ENCODE data around the gene UBL5. TPM values are rescaled to one million over a fixed set of nuclear protein-coding genes. Genes with fewer than 3 reads are reported as not detected.
"Not testable (repeated sequence)": the region's sequence is repeated elsewhere in the genome, so short reads cannot be mapped to it uniquely, and the experiment has no call there.

Gene UBL5
- polyA plus RNA-seq, 4 donors, result 282 to 1,357 (median 757) TPM

GRCh38 chr19:9819596-9819909 is 8.2 kb upstream of the UBL5 start:
- Histone ChIP-seq H3K9me3 (ENCODE audit: control insufficient read depth in 2 of 2, insufficient read depth in 1 of 2, low read depth in 1 of 2, low read length in 1 of 2) (peaks cover 0 to 3% of the 10 kb centered on the region in 2 donors), H3K4me3 (ENCODE audit: low read depth in 1 of 3, low read length in 3 of 3) (peak overlapping the region in 1 of 3 donors; percentile 2), H3K27me3 (ENCODE audit: control insufficient read depth in 3 of 3, insufficient read depth in 3 of 3, low read length in 3 of 3) (no peaks in the 10 kb centered on the region), H3K27ac (ENCODE audit: low read depth in 1 of 3, low read length in 2 of 3) (peak overlapping the region; percentile 68 to 99 (median 75)), H3K36me3 (ENCODE audit: control insufficient read depth in 3 of 3, insufficient read depth in 2 of 3, low read depth in 1 of 3, low read length in 3 of 3) (peaks cover 0 to 10% (median 0%) of the 10 kb centered on the region in 3 donors), H3K4me1 (ENCODE audit: control insufficient read depth in 3 of 3, insufficient read depth in 2 of 3, low read depth in 1 of 3, low read length in 2 of 3) (peaks cover 0 to 5% (median 0%) of the 10 kb centered on the region in 3 donors)
- FAIRE-seq, result no peak
- DNase-seq, result no peak
- WGBS, 3 donors, result 0 to 1% (median 1%) methylated on average over 18 to 21 of the region's 21 CpGs

GRCh38 chr19:9820034-9820433 is 7.7 kb upstream of the UBL5 start:
- peaks cover 0 to 12% (median 0%) of the 10 kb centered on the region in 3 donors for H3K36me3 ChIP-seq (ENCODE audit: control insufficient read depth in 3 of 3, insufficient read depth in 2 of 3, low read depth in 1 of 3, low read length in 3 of 3)
- 91 to 99% (median 93%) methylated on average over 6 to 8 of the region's 8 CpGs for WGBS, 3 donors
- not testable (repeated sequence) for FAIRE-seq; H3K27me3 ChIP-seq (ENCODE audit: control insufficient read depth in 3 of 3, insufficient read depth in 3 of 3, low read length in 3 of 3); DNase-seq; H3K4me1 ChIP-seq (ENCODE audit: control insufficient read depth in 3 of 3, insufficient read depth in 2 of 3, low read depth in 1 of 3, low read length in 2 of 3); H3K9me3 ChIP-seq (ENCODE audit: control insufficient read depth in 2 of 2, insufficient read depth in 1 of 2, low read depth in 1 of 2, low read length in 1 of 2)
- peak overlapping the region; percentile 68 to 99 (median 75) for H3K27ac ChIP-seq (ENCODE audit: low read depth in 1 of 3, low read length in 2 of 3)
- peak overlapping the region in 1 of 3 donors; percentile 2 for H3K4me3 ChIP-seq (ENCODE audit: low read depth in 1 of 3, low read length in 3 of 3)

GRCh38 chr19:9823816-9824215 is 3.9 kb upstream of the UBL5 start:
- H3K27ac ChIP-seq (ENCODE audit: low read depth in 1 of 3, low read length in 2 of 3), result no peak overlapping the region
- DNase-seq (no peak), FAIRE-seq (no peak)
- no peaks in the 10 kb centered on the region for H3K27me3 ChIP-seq (ENCODE audit: control insufficient read depth in 3 of 3, insufficient read depth in 3 of 3, low read length in 3 of 3)
- H3K9me3 ChIP-seq (ENCODE audit: control insufficient read depth in 2 of 2, insufficient read depth in 1 of 2, low read depth in 1 of 2, low read length in 1 of 2), result no peaks in the 10 kb centered on the region
- peaks cover 0 to 7% (median 0%) of the 10 kb centered on the region in 3 donors for H3K36me3 ChIP-seq (ENCODE audit: control insufficient read depth in 3 of 3, insufficient read depth in 2 of 3, low read depth in 1 of 3, low read length in 3 of 3)
- no peak overlapping the region for H3K4me3 ChIP-seq (ENCODE audit: low read depth in 1 of 3, low read length in 3 of 3)
- peaks cover 3 to 13% (median 8%) of the 10 kb centered on the region in 3 donors for H3K4me1 ChIP-seq (ENCODE audit: control insufficient read depth in 3 of 3, insufficient read depth in 2 of 3, low read depth in 1 of 3, low read length in 2 of 3)
- WGBS, 3 donors, result 86 to 94% (median 93%) methylated on average over 5 of the region's 5 CpGs

GRCh38 chr19:9828551-9829063 is 889 bp downstream of the UBL5 start:
- H3K9me3 ChIP-seq (ENCODE audit: control insufficient read depth in 2 of 2, insufficient read depth in 1 of 2, low read depth in 1 of 2, low read length in 1 of 2), result no peaks in the 10 kb centered on the region
- H3K27ac ChIP-seq (ENCODE audit: low read depth in 1 of 3, low read length in 2 of 3), result no peak overlapping the region
- H3K27me3 ChIP-seq (ENCODE audit: control insufficient read depth in 3 of 3, insufficient read depth in 3 of 3, low read length in 3 of 3), result no peaks in the 10 kb centered on the region
- H3K4me1 ChIP-seq (ENCODE audit: control insufficient read depth in 3 of 3, insufficient read depth in 2 of 3, low read depth in 1 of 3, low read length in 2 of 3), result peaks cover 3 to 10% (median 8%) of the 10 kb centered on the region in 3 donors
- H3K4me3 ChIP-seq (ENCODE audit: low read depth in 1 of 3, low read length in 3 of 3), result peak overlapping the region; percentile 65 to 98 (median 92)
- peaks cover 0 to 16% (median 0%) of the 10 kb centered on the region in 3 donors for H3K36me3 ChIP-seq (ENCODE audit: control insufficient read depth in 3 of 3, insufficient read depth in 2 of 3, low read depth in 1 of 3, low read length in 3 of 3)
- FAIRE-seq (no peak), DNase-seq (no peak)
- WGBS, 3 donors, result 26 to 35% (median 31%) methylated on average over 13 of the region's 13 CpGs

- H3K27me3 ChIP-seq (ENCODE audit: control insufficient read depth in 3 of 3, insufficient read depth in 3 of 3, low read length in 3 of 3), result no peaks in the 10 kb centered on the region
- FAIRE-seq, result no peak
- peak overlapping the region in 1 of 3 donors; percentile 54 for H3K27ac ChIP-seq (ENCODE audit: low read depth in 1 of 3, low read length in 2 of 3)
- peak overlapping the region in 2 of 3 donors; percentile 66 to 70 for H3K4me3 ChIP-seq (ENCODE audit: low read depth in 1 of 3, low read length in 3 of 3)
- DNase-seq, result no peak
- H3K36me3 ChIP-seq (ENCODE audit: control insufficient read depth in 3 of 3, insufficient read depth in 2 of 3, low read depth in 1 of 3, low read length in 3 of 3), result peaks cover 0 to 24% (median 2%) of the 10 kb centered on the region in 3 donors
- 66 to 73% (median 73%) methylated on average over 6 of the region's 6 CpGs for WGBS, 3 donors
- H3K4me1 ChIP-seq (ENCODE audit: control insufficient read depth in 3 of 3, insufficient read depth in 2 of 3, low read depth in 1 of 3, low read length in 2 of 3), result peaks cover 0 to 8% (median 3%) of the 10 kb centered on the region in 3 donors
- no peaks in the 10 kb centered on the region for H3K9me3 ChIP-seq (ENCODE audit: control insufficient read depth in 2 of 2, insufficient read depth in 1 of 2, low read depth in 1 of 2, low read length in 1 of 2)
These were observed 6.6 kb downstream of the UBL5 start for GRCh38 chr19:9834307-9834725.

GRCh38 chr19:9834726-9835506 is 7.2 kb downstream of the UBL5 start, which contains the start of gene PIN1:
TSS of gene PIN1 (plus strand) at chr19:9835318. CDS start at chr19:9835345, 27 bp downstream.
- H3K27ac ChIP-seq (ENCODE audit: low read depth in 1 of 3, low read length in 2 of 3), result peak within 1 kb of the TSS in 2 of 3 donors; percentile 54 to 62
- DNase-seq (peak; percentile 99), FAIRE-seq (no peak)
- peaks cover 0 to 8% (median 3%) of the 10 kb centered on the region in 3 donors for H3K4me1 ChIP-seq (ENCODE audit: control insufficient read depth in 3 of 3, insufficient read depth in 2 of 3, low read depth in 1 of 3, low read length in 2 of 3)
- 0% methylated on average over 48 to 73 of the region's 73 CpGs for WGBS, 3 donors
- peak within 1 kb of the TSS; percentile 70 to 89 (median 76) for H3K4me3 ChIP-seq (ENCODE audit: low read depth in 1 of 3, low read length in 3 of 3)
- H3K36me3 ChIP-seq (ENCODE audit: control insufficient read depth in 3 of 3, insufficient read depth in 2 of 3, low read depth in 1 of 3, low read length in 3 of 3), result peaks cover 0 to 24% (median 2%) of the 10 kb centered on the region in 3 donors
- H3K9me3 ChIP-seq (ENCODE audit: control insufficient read depth in 2 of 2, insufficient read depth in 1 of 2, low read depth in 1 of 2, low read length in 1 of 2), result no peaks in the 10 kb centered on the region
- no peaks in the 10 kb centered on the region for H3K27me3 ChIP-seq (ENCODE audit: control insufficient read depth in 3 of 3, insufficient read depth in 3 of 3, low read length in 3 of 3)

- DNase-seq (no peak), FAIRE-seq (no peak)
- WGBS, 3 donors, result 1 to 2% (median 1%) methylated on average over 16 to 28 of the region's 28 CpGs
These were observed 7.8 kb downstream of the UBL5 start for GRCh38 chr19:9835507-9835949.

GRCh38 chr19:9836021-9836420 is 8.3 kb downstream of the UBL5 start:
- H3K27me3 ChIP-seq (ENCODE audit: control insufficient read depth in 3 of 3, insufficient read depth in 3 of 3, low read length in 3 of 3), result no peaks in the 10 kb centered on the region
- H3K27ac ChIP-seq (ENCODE audit: low read depth in 1 of 3, low read length in 2 of 3), result no peak overlapping the region
- H3K4me3 ChIP-seq (ENCODE audit: low read depth in 1 of 3, low read length in 3 of 3), result peak overlapping the region in 2 of 3 donors; percentile 68 to 76
- FAIRE-seq, result no peak
- peaks cover 0 to 8% (median 3%) of the 10 kb centered on the region in 3 donors for H3K4me1 ChIP-seq (ENCODE audit: control insufficient read depth in 3 of 3, insufficient read depth in 2 of 3, low read depth in 1 of 3, low read length in 2 of 3)
- WGBS, 3 donors, result 1 to 8% (median 4%) methylated on average over 5 of the region's 5 CpGs
- peaks cover 0 to 30% (median 2%) of the 10 kb centered on the region in 3 donors for H3K36me3 ChIP-seq (ENCODE audit: control insufficient read depth in 3 of 3, insufficient read depth in 2 of 3, low read depth in 1 of 3, low read length in 3 of 3)
- DNase-seq, result peak in 1 of 2 donors; percentile 31
- H3K9me3 ChIP-seq (ENCODE audit: control insufficient read depth in 2 of 2, insufficient read depth in 1 of 2, low read depth in 1 of 2, low read length in 1 of 2), result no peaks in the 10 kb centered on the region

More at GRCh38 chr19:9835507-9835949, 7.8 kb downstream of the UBL5 start:
- Histone ChIP-seq H3K4me3 (ENCODE audit: low read depth in 1 of 3, low read length in 3 of 3) (peak overlapping the region; percentile 68 to 89 (median 76)), H3K9me3 (ENCODE audit: control insufficient read depth in 2 of 2, insufficient read depth in 1 of 2, low read depth in 1 of 2, low read length in 1 of 2) (no peaks in the 10 kb centered on the region), H3K27ac (ENCODE audit: low read depth in 1 of 3, low read length in 2 of 3) (peak overlapping the region in 1 of 3 donors; percentile 8), H3K36me3 (ENCODE audit: control insufficient read depth in 3 of 3, insufficient read depth in 2 of 3, low read depth in 1 of 3, low read length in 3 of 3) (peaks cover 0 to 26% (median 2%) of the 10 kb centered on the region in 3 donors), H3K4me1 (ENCODE audit: control insufficient read depth in 3 of 3, insufficient read depth in 2 of 3, low read depth in 1 of 3, low read length in 2 of 3) (peaks cover 0 to 8% (median 3%) of the 10 kb centered on the region in 3 donors), H3K27me3 (ENCODE audit: control insufficient read depth in 3 of 3, insufficient read depth in 3 of 3, low read length in 3 of 3) (no peaks in the 10 kb centered on the region)
